B cell (primary cell): ENCODE data around the gene CACNB4. TPM values are rescaled to one million over a fixed set of nuclear protein-coding genes. Genes with fewer than 3 reads are reported as not detected.

Source experiments
- ATAC-seq: fragments of 200-7000 bp; cut with Tn5 transposase; one replicate; pipeline ENCODE4 v1.10.0; 2021; ENCODE audit warnings: low read depth, mild to moderate bottlenecking, moderate number of reproducible peaks, moderate library complexity
- CTCF ChIA-PET: fragments of 350-600 bp; sonication (Branson Sonifier 250); formaldehyde crosslinking; loops from one replicate; lab custom pipeline; 2021; ENCODE audit warnings: antibody characterized with exemption, inconsistent platforms; lab: Charles Lee
- POLR2A ChIA-PET: fragments of 350-600 bp; sonication (Branson Sonifier 250); formaldehyde crosslinking; loops from one replicate; lab custom pipeline; 2021; ENCODE audit warnings: antibody characterized with exemption; lab: Charles Lee
- DNase-seq: peaks from one replicate; pipeline ENCODE4 v3.0.0; 2013
- H2AFZ ChIP-seq: 2 replicates; pipeline ENCODE4 v1.6.1; 2012; ENCODE audit warnings: mild to moderate bottlenecking, low read depth, low read length; ENCODE audit not compliant: insufficient read depth, poor library complexity, severe bottlenecking
- H3K27ac ChIP-seq, 2 donors: 1 replicate in 1 of 2; 2 replicates in 1 of 2; pipeline ENCODE4 v1.5.1; 2012 to 2013; ENCODE audit warnings: low read length in 2 of 2, mild to moderate bottlenecking in 2 of 2, moderate library complexity in 1 of 2
- H3K27me3 ChIP-seq, 4 experiments: fragments of 200-600 bp in 1 of 4; sonication (generic) in 1 of 4; replicated peaks in 1 of 4; 1 replicate in 2 of 4; 2 replicates in 2 of 4; pipeline versions ENCODE4 v1.6.1 to v1.7.0; 2013 to 2016; ENCODE audit warnings: low read length in 3 of 4, mild to moderate bottlenecking in 2 of 4, mixed read lengths in 1 of 4, moderate library complexity in 1 of 4; ENCODE audit not compliant: insufficient read depth in 4 of 4, control insufficient read depth in 3 of 4; ENCODE audit errors: control extremely low read depth in 1 of 4
- H3K36me3 ChIP-seq, 2 experiments: replicated peaks in 1 of 2; 1 replicate in 1 of 2; 2 replicates in 1 of 2; pipeline versions ENCODE4 v1.6.1 to v1.7.1; 2013; ENCODE audit warnings: low read length in 1 of 2; ENCODE audit not compliant: insufficient read depth in 2 of 2, control insufficient read depth in 1 of 2; ENCODE audit errors: control extremely low read depth in 1 of 2, extremely low read depth in 1 of 2
- H3K4me1 ChIP-seq, 2 donors: fragments of 200-600 bp in 1 of 2; sonication (generic) in 1 of 2; 1 replicate in 1 of 2; 2 replicates in 1 of 2; pipeline versions ENCODE4 v1.5.1 to v1.6.1; 2013 to 2017; ENCODE audit warnings: low read length in 2 of 2; ENCODE audit not compliant: control insufficient read depth in 2 of 2, insufficient read depth in 2 of 2
- H3K4me2 ChIP-seq: replicated peaks from 2 replicates; pipeline ENCODE3; 2012; ENCODE audit warnings: mild to moderate bottlenecking, low read depth, low read length; ENCODE audit not compliant: poor library complexity, severe bottlenecking
- H3K4me3 ChIP-seq, 5 experiments: fragments of 200-600 bp in 1 of 5; sonication (generic) in 1 of 5; 1 replicate in 3 of 5; 2 replicates in 2 of 5; pipeline versions ENCODE4 v1.5.1 to v1.7.0; 2011 to 2016; ENCODE audit warnings: low read length in 4 of 5, mild to moderate bottlenecking in 4 of 5, low read depth in 2 of 5, control low read depth in 1 of 5, moderate library complexity in 1 of 5; ENCODE audit not compliant: insufficient read depth in 1 of 5; ENCODE audit errors: control extremely low read depth in 1 of 5, extremely low read depth in 1 of 5
- H3K79me2 ChIP-seq: fragments of 200-600 bp; sonication (generic); one replicate; pipeline ENCODE4 v1.6.0; 2016; ENCODE audit warnings: low read length; ENCODE audit not compliant: control insufficient read depth, insufficient read depth
- H3K9ac ChIP-seq: fragments of 200-600 bp; sonication (generic); 2 replicates; pipeline ENCODE4 v1.6.1; 2017; ENCODE audit warnings: mild to moderate bottlenecking, low read length, moderate library complexity
- H3K9me3 ChIP-seq, 3 donors: one replicate each; pipeline versions ENCODE4 v1.6.1 to v1.7.1; 2013; ENCODE audit warnings: low read length in 2 of 3; ENCODE audit not compliant: control insufficient read depth in 2 of 3, insufficient read depth in 1 of 3; ENCODE audit errors: control extremely low read depth in 1 of 3
- H4K20me1 ChIP-seq: 2 replicates; pipeline ENCODE4 v1.6.0; 2012; ENCODE audit warnings: mild to moderate bottlenecking, low read length; ENCODE audit not compliant: insufficient read depth, control insufficient read depth, poor library complexity, severe bottlenecking
- H3K27ac Mint-ChIP-seq: one replicate; pipeline ENCODE4 v1.8.0; 2021; ENCODE audit warnings: mixed read lengths
- H3K27me3 Mint-ChIP-seq: one replicate; pipeline ENCODE4 v1.8.0; 2021; ENCODE audit warnings: mixed read lengths
- H3K4me1 Mint-ChIP-seq: one replicate; pipeline ENCODE4 v1.8.0; 2021; ENCODE audit warnings: mixed read lengths
- H3K4me3 Mint-ChIP-seq: one replicate; pipeline ENCODE4 v1.8.0; 2021; ENCODE audit warnings: mixed read lengths
- H3K9me3 Mint-ChIP-seq: one replicate; pipeline ENCODE4 v1.8.0; 2022; ENCODE audit warnings: mixed read lengths; ENCODE audit not compliant: insufficient read depth
- EZH2 ChIP-seq: IDR thresholded peaks from 2 replicates; pipeline ENCODE4 v1.6.1; 2012; ENCODE audit warnings: borderline replicate concordance, low read depth, mild to moderate bottlenecking, moderate library complexity, low read length; ENCODE audit not compliant: insufficient read depth, poor library complexity, severe bottlenecking
- WGBS: methylation state at CpG from one replicate; pipeline ENCODE4 v1.1.5; 2013; ENCODE audit warnings: missing lambda C conversion rate; ENCODE audit not compliant: insufficient coverage; 5-methylcytosine and 5-hydroxymethylcytosine counted together
- intact Hi-C: fragments of 100-400 bp; cut with micrococcal nuclease; formaldehyde crosslinking; loops from one replicate; pipeline ENCODE4 v1.10.0; 2022
- polyA plus RNA-seq: library from polyadenylated mRNA; depleted of rRNA; stranded (reverse); fragments of >200 nt; gene quantifications from 2 replicates; pipeline ENCODE4 v1.2.3, GENCODE V29; 2012
- total RNA-seq, 2 donors: library from RNA; stranded (reverse); fragments of 120-200 nt in 1 of 2; gene quantifications; 1 replicate in 1 of 2; 2 replicates in 1 of 2; pipeline versions ENCODE4 v1.2.3 to v1.2.4, GENCODE V29; 2013 to 2022
- TF ChIP-seq, protein P1 (sequence below): fragments of 200-600 bp; IDR thresholded peaks from one replicate; pipeline ENCODE4 v1.8.0; 2022; ENCODE audit warnings: antibody characterized with exemption, mild to moderate bottlenecking

Gene CACNB4
- total and polyA plus RNA-seq, 2 donors (not counting 1 experiment from before 2014, with no cell fraction given): 0.12 to 1.4 TPM

DNA sequence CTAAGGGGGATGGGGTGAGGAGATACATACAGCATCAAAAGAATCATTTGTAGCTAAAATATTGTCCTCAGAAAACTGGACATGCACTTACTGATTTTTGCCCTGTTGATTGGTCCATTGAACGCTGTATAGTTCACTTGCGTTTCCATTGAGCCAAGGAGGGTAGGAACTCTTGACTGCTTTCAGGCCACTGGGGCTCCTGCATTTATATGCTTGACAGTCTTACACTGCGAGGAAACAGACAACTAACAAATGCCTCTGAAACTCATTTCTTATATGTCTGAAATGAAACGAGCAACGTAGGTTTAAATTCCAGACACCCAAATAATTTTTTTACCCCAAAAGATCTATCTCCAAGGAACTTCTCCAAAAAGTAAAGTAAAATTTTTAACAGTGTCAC lies 312.8 kb downstream of the CACNB4 start:
- CTCF ChIA-PET: interaction anchor here (1.5 kb wide), 1 partner anchor 20 kb away, joined by 3 read pairs; no protein-coding TSS in a partner anchor
- POLR2A ChIA-PET: interaction anchor here (1.4 kb wide), 1 partner anchor 19 kb away, joined by 3 read pairs; no protein-coding TSS in a partner anchor
- no peaks in the 10 kb centered on the region for H3K9me3 Mint-ChIP-seq

DNA sequence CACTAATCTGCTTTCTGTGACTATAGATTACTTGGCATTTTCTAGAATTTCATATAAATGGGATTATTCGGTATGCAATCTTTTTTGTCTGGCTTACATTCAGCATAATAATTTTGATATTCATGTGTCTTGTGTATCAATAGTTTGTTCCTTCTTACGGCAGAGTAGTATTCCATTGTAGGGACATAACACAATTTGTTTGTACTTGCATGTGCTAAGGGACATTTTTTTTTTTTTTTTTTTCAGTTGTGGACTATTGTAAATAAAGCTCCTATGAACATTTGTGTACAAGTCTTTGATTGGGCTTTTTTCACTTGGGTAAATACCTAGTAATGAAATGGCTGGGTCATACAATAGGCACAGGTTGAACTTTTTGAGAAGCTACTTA lies 315.7 kb downstream of the CACNB4 start:
- Histone ChIP-seq H3K4me3 (no peak overlapping the region), H3K9me3 (peaks cover 0 to 1% (median 0%) of the 10 kb centered on the region in 3 donors), H3K27ac (no peak overlapping the region), H3K27me3 (no peaks in the 10 kb centered on the region), H3K36me3 (peaks cover 9 to 13% of the 10 kb centered on the region in 2 experiments), H3K79me2 (no peaks in the 10 kb centered on the region), H4K20me1 (no peaks in the 10 kb centered on the region), H3K4me2 (no peak overlapping the region), H3K4me1 (peaks cover 4 to 10% of the 10 kb centered on the region in 2 donors), H2AFZ (no peak overlapping the region), H3K9ac (no peak overlapping the region)
- TF ChIP-seq EZH2: no peak
- TF ChIP-seq, protein P1, sequence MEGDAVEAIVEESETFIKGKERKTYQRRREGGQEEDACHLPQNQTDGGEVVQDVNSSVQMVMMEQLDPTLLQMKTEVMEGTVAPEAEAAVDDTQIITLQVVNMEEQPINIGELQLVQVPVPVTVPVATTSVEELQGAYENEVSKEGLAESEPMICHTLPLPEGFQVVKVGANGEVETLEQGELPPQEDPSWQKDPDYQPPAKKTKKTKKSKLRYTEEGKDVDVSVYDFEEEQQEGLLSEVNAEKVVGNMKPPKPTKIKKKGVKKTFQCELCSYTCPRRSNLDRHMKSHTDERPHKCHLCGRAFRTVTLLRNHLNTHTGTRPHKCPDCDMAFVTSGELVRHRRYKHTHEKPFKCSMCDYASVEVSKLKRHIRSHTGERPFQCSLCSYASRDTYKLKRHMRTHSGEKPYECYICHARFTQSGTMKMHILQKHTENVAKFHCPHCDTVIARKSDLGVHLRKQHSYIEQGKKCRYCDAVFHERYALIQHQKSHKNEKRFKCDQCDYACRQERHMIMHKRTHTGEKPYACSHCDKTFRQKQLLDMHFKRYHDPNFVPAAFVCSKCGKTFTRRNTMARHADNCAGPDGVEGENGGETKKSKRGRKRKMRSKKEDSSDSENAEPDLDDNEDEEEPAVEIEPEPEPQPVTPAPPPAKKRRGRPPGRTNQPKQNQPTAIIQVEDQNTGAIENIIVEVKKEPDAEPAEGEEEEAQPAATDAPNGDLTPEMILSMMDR: no peak
- no peak for DNase-seq
- Mint-ChIP-seq H3K4me3 (no peak overlapping the region), H3K27me3 (no peaks in the 10 kb centered on the region), H3K4me1 (peaks cover 25% of the 10 kb centered on the region), H3K27ac (no peak overlapping the region), H3K9me3 (no peaks in the 10 kb centered on the region)
- WGBS: no CpG with 5 or more reads among the region's 2 CpGs
- POLR2A ChIA-PET: interaction anchor here (0.6 kb wide), 1 partner anchor 45 kb away, joined by 3 read pairs; no protein-coding TSS in a partner anchor
- CTCF ChIA-PET: interaction anchor here (1.0 kb wide), 1 partner anchor 145 kb away, joined by 3 read pairs; no protein-coding TSS in a partner anchor
- no peak for ATAC-seq
- intact Hi-C loops: no loop called here

More for the DNA sequence above, 312.8 kb downstream of the CACNB4 start:
- Histone ChIP-seq H3K4me2 (no peak overlapping the region), H3K4me1 (peaks cover 4 to 10% of the 10 kb centered on the region in 2 donors), H3K36me3 (peaks cover 9 to 13% of the 10 kb centered on the region in 2 experiments), H3K9me3 (peaks cover 0 to 1% (median 0%) of the 10 kb centered on the region in 3 donors), H2AFZ (no peak overlapping the region), H3K4me3 (no peak overlapping the region), H3K27me3 (no peaks in the 10 kb centered on the region), H3K27ac (peak overlapping the region in 1 of 2 donors; percentile 6), H3K9ac (no peak overlapping the region), H3K79me2 (no peaks in the 10 kb centered on the region), H4K20me1 (no peaks in the 10 kb centered on the region)
- no peak for DNase-seq
- Mint-ChIP-seq H3K4me1 (peaks cover 27% of the 10 kb centered on the region), H3K27me3 (no peaks in the 10 kb centered on the region), H3K27ac (peak overlapping the region; percentile 12), H3K4me3 (no peak overlapping the region)
- ATAC-seq: no peak
- TF ChIP-seq EZH2: no peak
- TF ChIP-seq, protein P1: no peak
- intact Hi-C loops: loop anchor here (2.0 kb wide), 1 partner anchor 19 kb away; no protein-coding TSS in a partner anchor
- 94% methylated on average over 2 of the region's 5 CpGs for WGBS
